Parathyroid adenoma (tissue), 2 donors: Measurements from ENCODE around the gene EDIL3.

Experiments
- H2AFZ ChIP-seq: fragments of 300-600 bp; sonication (generic); one replicate; pipeline ENCODE4 v1.7.0; 2017; ENCODE audit warnings: antibody characterized with exemption, mild to moderate bottlenecking
- H3K27ac ChIP-seq: fragments of 300-600 bp; sonication (generic); one replicate; pipeline ENCODE4 v1.7.0; 2017
- H3K27me3 ChIP-seq: fragments of 300-600 bp; sonication (generic); one replicate; pipeline ENCODE4 v1.7.0; 2017; ENCODE audit warnings: low read length; ENCODE audit not compliant: control insufficient read depth, insufficient read depth
- H3K36me3 ChIP-seq: fragments of 300-600 bp; sonication (generic); one replicate; pipeline ENCODE4 v1.7.0; 2017; ENCODE audit warnings: low read length; ENCODE audit not compliant: control insufficient read depth, insufficient read depth
- H3K4me1 ChIP-seq: fragments of 300-600 bp; sonication (generic); one replicate; pipeline ENCODE4 v1.7.0; 2017; ENCODE audit warnings: control low read depth
- H3K4me2 ChIP-seq: fragments of 300-600 bp; sonication (generic); one replicate; pipeline ENCODE4 v1.7.0; 2017; ENCODE audit warnings: low read length
- H3K4me3 ChIP-seq: fragments of 300-600 bp; sonication (generic); one replicate; pipeline ENCODE4 v1.7.0; 2017; ENCODE audit warnings: low read depth, low read length
- H3K79me2 ChIP-seq: fragments of 300-600 bp; sonication (generic); one replicate; pipeline ENCODE4 v1.7.0; 2017; ENCODE audit warnings: control low read depth
- H3K9ac ChIP-seq: fragments of 300-600 bp; sonication (generic); one replicate; pipeline ENCODE4 v1.7.0; 2017; ENCODE audit warnings: mild to moderate bottlenecking
- H3K9me3 ChIP-seq: fragments of 300-600 bp; sonication (generic); one replicate; pipeline ENCODE4 v1.7.0; 2017; ENCODE audit warnings: low read length; ENCODE audit not compliant: control insufficient read depth
- CTCF ChIP-seq: fragments of 300-600 bp; sonication (generic); IDR thresholded peaks from one replicate; pipeline ENCODE4 v1.7.0; 2017; ENCODE audit warnings: antibody characterized with exemption, mild to moderate bottlenecking
- donor health status: primary hyperparathyroidism.

Gene EDIL3

GRCh38 chr5:84378961-84379360 lies 5.7 kb downstream of the EDIL3 start:
- Histone ChIP-seq H3K27me3 (no peaks in the 10 kb centered on the region), H3K27ac (no peak overlapping the region), H3K9me3 (no peaks in the 10 kb centered on the region), H2AFZ (no peak overlapping the region), H3K79me2 (no peaks in the 10 kb centered on the region), H3K4me3 (no peak overlapping the region), H3K4me1 (no peaks in the 10 kb centered on the region), H3K9ac (no peak overlapping the region), H3K4me2 (no peak overlapping the region), H3K36me3 (no peaks in the 10 kb centered on the region)
- TF ChIP-seq CTCF: no peak

- Histone ChIP-seq H3K27me3 (no peaks in the 10 kb centered on the region), H3K9me3 (no peaks in the 10 kb centered on the region), H2AFZ (no peak overlapping the region), H3K36me3 (no peaks in the 10 kb centered on the region), H3K4me2 (no peak overlapping the region), H3K4me1 (no peaks in the 10 kb centered on the region), H3K9ac (no peak overlapping the region), H3K27ac (no peak overlapping the region), H3K79me2 (no peaks in the 10 kb centered on the region), H3K4me3 (no peak overlapping the region)
- no peak for TF ChIP-seq CTCF
Observed at GRCh38 chr5:84378420-84378819, 6.3 kb downstream of the EDIL3 start.

GRCh38 chr5:84376346-84376745 lies 8.3 kb downstream of the EDIL3 start:
- Histone ChIP-seq H3K4me3 (no peak overlapping the region), H3K27me3 (no peaks in the 10 kb centered on the region), H3K9ac (no peak overlapping the region), H3K9me3 (no peaks in the 10 kb centered on the region), H3K4me1 (no peaks in the 10 kb centered on the region), H3K27ac (no peak overlapping the region), H3K79me2 (no peaks in the 10 kb centered on the region), H3K36me3 (no peaks in the 10 kb centered on the region), H2AFZ (no peak overlapping the region), H3K4me2 (no peak overlapping the region)
- TF ChIP-seq CTCF: no peak

GRCh38 chr5:84374568-84374967 lies 10.1 kb downstream of the EDIL3 start:
- Histone ChIP-seq H3K79me2 (no peaks in the 10 kb centered on the region), H3K9ac (no peak overlapping the region), H3K4me2 (no peak overlapping the region), H2AFZ (no peak overlapping the region), H3K27me3 (no peaks in the 10 kb centered on the region), H3K4me3 (no peak overlapping the region), H3K27ac (no peak overlapping the region), H3K36me3 (no peaks in the 10 kb centered on the region), H3K9me3 (no peaks in the 10 kb centered on the region), H3K4me1 (no peaks in the 10 kb centered on the region)
- no peak for TF ChIP-seq CTCF

GRCh38 chr5:84373506-84373905 lies 11.2 kb downstream of the EDIL3 start:
- Histone ChIP-seq H3K4me1 (no peaks in the 10 kb centered on the region), H3K4me2 (no peak overlapping the region), H2AFZ (no peak overlapping the region), H3K4me3 (no peak overlapping the region), H3K27me3 (no peaks in the 10 kb centered on the region), H3K36me3 (no peaks in the 10 kb centered on the region), H3K79me2 (no peaks in the 10 kb centered on the region), H3K9ac (no peak overlapping the region), H3K27ac (no peak overlapping the region), H3K9me3 (no peaks in the 10 kb centered on the region)
- no peak for TF ChIP-seq CTCF
